GM10248 (cell line): ENCODE results near the gene TADA2A.

ENCODE experiments used
- CTCF ChIA-PET: fragments of 300-600 bp; sonication (Branson Sonifier 250); formaldehyde crosslinking; extraction: SDS; loops from one replicate; lab custom pipeline; 2021; ENCODE audit warnings: antibody characterized with exemption; lab: Yijun Ruan, JAX
- POLR2A ChIA-PET: fragments of 350-650 bp; sonication (Branson Sonifier 250); formaldehyde crosslinking; extraction: SDS; loops from one replicate; lab custom pipeline; 2020; ENCODE audit warnings: antibody characterized with exemption; lab: Yijun Ruan, JAX
- DNase-seq: peaks from one replicate; pipeline ENCODE4 v3.0.0; 2012; ENCODE audit errors: extremely low spot score
- TF ChIP-seq, protein P1 (sequence below): IDR thresholded peaks from 2 replicates; pipeline ENCODE4 v1.5.1; 2012; ENCODE audit warnings: mild to moderate bottlenecking, low read depth; ENCODE audit errors: extremely low read depth, missing control alignments, control extremely low read depth

Gene TADA2A

GRCh38 chr17:37429453-37429852 lies 22.8 kb downstream of the TADA2A start:
- TF ChIP-seq, protein P1, sequence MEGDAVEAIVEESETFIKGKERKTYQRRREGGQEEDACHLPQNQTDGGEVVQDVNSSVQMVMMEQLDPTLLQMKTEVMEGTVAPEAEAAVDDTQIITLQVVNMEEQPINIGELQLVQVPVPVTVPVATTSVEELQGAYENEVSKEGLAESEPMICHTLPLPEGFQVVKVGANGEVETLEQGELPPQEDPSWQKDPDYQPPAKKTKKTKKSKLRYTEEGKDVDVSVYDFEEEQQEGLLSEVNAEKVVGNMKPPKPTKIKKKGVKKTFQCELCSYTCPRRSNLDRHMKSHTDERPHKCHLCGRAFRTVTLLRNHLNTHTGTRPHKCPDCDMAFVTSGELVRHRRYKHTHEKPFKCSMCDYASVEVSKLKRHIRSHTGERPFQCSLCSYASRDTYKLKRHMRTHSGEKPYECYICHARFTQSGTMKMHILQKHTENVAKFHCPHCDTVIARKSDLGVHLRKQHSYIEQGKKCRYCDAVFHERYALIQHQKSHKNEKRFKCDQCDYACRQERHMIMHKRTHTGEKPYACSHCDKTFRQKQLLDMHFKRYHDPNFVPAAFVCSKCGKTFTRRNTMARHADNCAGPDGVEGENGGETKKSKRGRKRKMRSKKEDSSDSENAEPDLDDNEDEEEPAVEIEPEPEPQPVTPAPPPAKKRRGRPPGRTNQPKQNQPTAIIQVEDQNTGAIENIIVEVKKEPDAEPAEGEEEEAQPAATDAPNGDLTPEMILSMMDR: no peak
- CTCF ChIA-PET: interaction anchor here (0.8 to 2.3 kb wide), 7 partner anchors 9 to 32 kb away, joined by 3 to 7 read pairs (median 4); no protein-coding TSS in a partner anchor
- no peak for DNase-seq
- POLR2A ChIA-PET: no interaction called here

DNA sequence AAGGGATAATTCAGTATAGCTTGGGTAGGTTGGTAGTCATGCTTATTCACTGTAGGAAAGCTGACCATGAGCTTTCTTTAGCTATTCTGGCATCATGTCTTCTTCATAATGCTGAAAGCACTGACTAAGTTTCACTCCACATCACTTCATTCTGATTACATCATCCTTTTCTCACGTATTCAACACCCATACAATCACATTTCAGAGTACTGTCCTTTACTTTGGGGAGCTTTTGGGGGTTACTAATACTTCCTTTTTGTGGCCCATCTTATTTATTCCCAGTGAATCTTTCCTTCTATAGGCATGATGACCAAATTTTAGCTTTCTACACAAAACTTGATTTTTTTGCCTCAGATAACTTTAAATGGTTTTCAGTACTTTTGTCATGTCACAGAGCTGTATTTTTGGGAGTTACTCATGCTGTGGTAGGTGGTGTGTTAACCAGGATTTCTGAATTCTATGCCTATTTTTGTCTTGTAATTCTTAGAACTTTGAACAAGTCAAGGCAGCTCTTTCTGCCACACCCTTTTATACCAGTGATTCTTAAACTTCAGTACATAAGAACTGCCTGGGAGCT lies 23.5 kb downstream of the TADA2A start:
- TF ChIP-seq, protein P1: no peak
- CTCF ChIA-PET: interaction anchor here (0.7 to 2.3 kb wide), 10 partner anchors 8 to 176 kb away, joined by 3 to 7 read pairs (median 4); no protein-coding TSS in a partner anchor
- DNase-seq: peak; percentile 38
- POLR2A ChIA-PET: interaction anchor here (0.8 kb wide), 1 partner anchor 11 kb away, joined by 4 read pairs; no protein-coding TSS in a partner anchor

- CTCF ChIA-PET: no interaction called here
- TF ChIP-seq, protein P1: no peak
- no peak for DNase-seq
- POLR2A ChIA-PET: no interaction called here
These were observed 26.0 kb downstream of the TADA2A start for GRCh38 chr17:37432671-37433070.

GRCh38 chr17:37438141-37438540 lies 31.5 kb downstream of the TADA2A start:
- ChIA-PET POLR2A (no interaction called here), CTCF (interaction anchor here (0.9 to 3.8 kb wide), 17 partner anchors 8 to 835 kb away, joined by 3 to 28 read pairs (median 4); no protein-coding TSS in a partner anchor)
- no peak for DNase-seq
- TF ChIP-seq, protein P1: no peak

DNA sequence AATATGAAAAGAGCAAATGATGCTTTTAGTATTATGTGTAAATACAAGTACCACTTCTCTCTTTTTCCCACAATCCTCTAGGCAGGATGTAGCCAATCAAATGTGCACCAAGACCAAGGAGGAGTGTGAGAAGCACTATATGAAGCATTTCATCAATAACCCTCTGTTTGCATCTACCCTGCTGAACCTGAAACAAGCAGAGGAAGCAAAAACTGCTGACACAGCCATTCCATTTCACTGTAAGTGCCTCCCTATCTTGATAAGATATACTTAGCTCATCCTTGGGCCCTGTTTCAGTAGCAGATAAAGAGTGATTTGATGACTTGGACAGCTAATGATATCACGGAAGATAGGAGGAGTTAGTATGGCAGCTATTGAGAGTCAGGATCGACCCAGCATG lies 33.7 kb downstream of the TADA2A start:
- no peak for DNase-seq
- ChIA-PET CTCF (interaction anchor here (1.0 to 1.7 kb wide), 3 partner anchors 11 to 33 kb away, joined by 4 to 5 read pairs (median 4); partner anchors contain the start of genes ACACA and TADA2A), POLR2A (interaction anchor here (0.9 kb wide), 1 partner anchor 10 kb away, joined by 4 read pairs; no protein-coding TSS in a partner anchor)
- TF ChIP-seq, protein P1: no peak

- CTCF ChIA-PET: interaction anchor here (0.7 to 1.3 kb wide), 4 partner anchors 9 to 34 kb away, joined by 3 to 4 read pairs (median 4); partner anchors contain the start of genes ACACA and TADA2A
- DNase-seq: peak; percentile 59
- POLR2A ChIA-PET: interaction anchor here (0.9 kb wide), 1 partner anchor 11 kb away, joined by 4 read pairs; no protein-coding TSS in a partner anchor
These were observed 34.8 kb downstream of the TADA2A start for GRCh38 chr17:37441369-37442014.
